Amniotic stem cell (primary cell): ENCODE data around the gene SMR3A.

Source experiments
- DNase-seq: peaks from one replicate; lab custom pipeline; 2025; lab: John Stamatoyannopoulos, UW

SMR3A gene

GRCh38 chr4:70360460-70360859, at the start of gene SMR3A:
Gene SMR3A (plus strand): TSS chr4:70360760. CDS start chr4:70362116, 1,356 bp downstream.
- DNase-seq, result no peak

- no peak for DNase-seq
Measured at GRCh38 chr4:70313736-70314135, 46.8 kb upstream of the SMR3A start.

GRCh38 chr4:70315928-70316327, 44.6 kb upstream of the SMR3A start:
- no peak for DNase-seq

- DNase-seq, result no peak
Measured at GRCh38 chr4:70326052-70326451, 34.5 kb upstream of the SMR3A start.

- no peak for DNase-seq
Measured at GRCh38 chr4:70334681-70335080, 25.9 kb upstream of the SMR3A start, which contains the start of gene CABS1. Gene CABS1 (plus strand): TSS chr4:70334981. CDS start chr4:70335040, 59 bp downstream.

GRCh38 chr4:70336043-70336442, 24.5 kb upstream of the SMR3A start:
- no peak for DNase-seq

GRCh38 chr4:70337886-70338420, 22.6 kb upstream of the SMR3A start:
- DNase-seq, result no peak

GRCh38 chr4:70356185-70356584, 4.4 kb upstream of the SMR3A start:
- no peak for DNase-seq

GRCh38 chr4:70359115-70359661, 1.4 kb upstream of the SMR3A start:
- DNase-seq, result no peak

- no peak for DNase-seq
Measured at GRCh38 chr4:70364002-70364401, 3.4 kb downstream of the SMR3A start.

- DNase-seq, result no peak
Measured at GRCh38 chr4:70365479-70365878, 4.9 kb downstream of the SMR3A start.

- no peak for DNase-seq
Measured at GRCh38 chr4:70367813-70368212, 7.3 kb downstream of the SMR3A start.

- DNase-seq, result no peak
Measured at GRCh38 chr4:70371987-70372386, 11.4 kb downstream of the SMR3A start.

GRCh38 chr4:70372760-70373159, 12.2 kb downstream of the SMR3A start:
- no peak for DNase-seq

- DNase-seq, result no peak
Measured at GRCh38 chr4:70380578-70380977, 20.0 kb downstream of the SMR3A start.

- no peak for DNase-seq
Measured at GRCh38 chr4:70382691-70383181, 22.2 kb downstream of the SMR3A start, which contains the start of gene SMR3B. Gene SMR3B (plus strand): TSS chr4:70383131. CDS start chr4:70384511, 1,380 bp downstream.

- no peak for DNase-seq
Measured at GRCh38 chr4:70392057-70392776, 31.7 kb downstream of the SMR3A start.

GRCh38 chr4:70397580-70397979, 37.0 kb downstream of the SMR3A start, which contains the start of gene OPRPN:
Gene OPRPN (plus strand): TSS chr4:70397940. CDS start chr4:70399286, 1,346 bp downstream.
- no peak for DNase-seq

- DNase-seq, result no peak
Measured at GRCh38 chr4:70399319-70399718, 38.8 kb downstream of the SMR3A start.

GRCh38 chr4:70402762-70403161, 42.2 kb downstream of the SMR3A start:
- DNase-seq, result no peak

- no peak for DNase-seq
Measured at GRCh38 chr4:70405765-70406164, 45.2 kb downstream of the SMR3A start.
